Fibroblast of villous mesenchyme (primary cell): Measurements from ENCODE around the gene LHFPL2. TPM values are rescaled to one million over a fixed set of nuclear protein-coding genes. Genes with fewer than 3 reads are reported as not detected.
"Not testable (repeated sequence)": the region's sequence is repeated elsewhere in the genome, so short reads cannot be mapped to it uniquely, and the experiment has no call there.

Source experiments
- DNase-seq: peaks from one replicate; pipeline ENCODE4 v3.0.0-alpha.2; 2010; ENCODE audit warnings: low read depth
- H3K4me3 ChIP-seq: 2 replicates; pipeline ENCODE4 v1.5.1; 2011; ENCODE audit warnings: low read depth, mild to moderate bottlenecking, low read length
- CTCF ChIP-seq: IDR thresholded peaks from 2 replicates; pipeline ENCODE4 v1.5.1; 2012; ENCODE audit warnings: low read depth, mild to moderate bottlenecking, low read length; ENCODE audit not compliant: insufficient read depth
- total RNA-seq: library from RNA; depleted of rRNA; stranded (reverse); fragments of >200 nt; gene quantifications from 2 replicates; pipeline ENCODE4 v1.2.3, GENCODE V29; 2012

Gene LHFPL2
- total RNA-seq, 1 donor, result 35.0 TPM

GRCh38 chr5:78622302-78622971 is 26.1 kb downstream of the LHFPL2 start:
- no peak for TF ChIP-seq CTCF
- no peak overlapping the region for H3K4me3 ChIP-seq
- DNase-seq, result no peak

- H3K4me3 ChIP-seq, result no peak overlapping the region
- peak; percentile 65 for DNase-seq
- TF ChIP-seq CTCF, result no peak
These were observed 27.3 kb downstream of the LHFPL2 start for GRCh38 chr5:78621291-78621738.

GRCh38 chr5:78620119-78620518 is 28.5 kb downstream of the LHFPL2 start:
- DNase-seq, H3K4me3 ChIP-seq: not testable (repeated sequence)

- TF ChIP-seq CTCF, result no peak
- no peak for DNase-seq
- no peak overlapping the region for H3K4me3 ChIP-seq
These were observed 30.3 kb downstream of the LHFPL2 start for GRCh38 chr5:78618303-78618702.

GRCh38 chr5:78615697-78616096 is 32.9 kb downstream of the LHFPL2 start:
- TF ChIP-seq CTCF, result no peak
- no peak overlapping the region for H3K4me3 ChIP-seq
- no peak for DNase-seq

- TF ChIP-seq CTCF, result no peak
- no peak for DNase-seq
- H3K4me3 ChIP-seq, result no peak overlapping the region
These were observed 33.8 kb downstream of the LHFPL2 start for GRCh38 chr5:78614816-78615215.

GRCh38 chr5:78613756-78614155 is 34.8 kb downstream of the LHFPL2 start:
- no peak for DNase-seq
- H3K4me3 ChIP-seq, result no peak overlapping the region
- no peak for TF ChIP-seq CTCF
